Activated CD8-positive, alpha-beta T cell treated with anti-CD3 and anti-CD28 coated beads for 36 hours (primary cell): ENCODE data around the gene CA10. TPM values are rescaled to one million over a fixed set of nuclear protein-coding genes. Genes with fewer than 3 reads are reported as not detected.

ENCODE experiments used
- ATAC-seq: fragments of 200-7000 bp; cut with Tn5 transposase; one replicate; pipeline ENCODE4 v1.10.0; 2021; ENCODE audit warnings: mild to moderate bottlenecking, moderate library complexity
- CTCF ChIA-PET: fragments of 350-600 bp; sonication (Branson Sonifier 250); formaldehyde crosslinking; loops from one replicate; lab custom pipeline; 2021; ENCODE audit warnings: antibody characterized with exemption; lab: Charles Lee
- POLR2A ChIA-PET: fragments of 350-600 bp; sonication (Branson Sonifier 250); formaldehyde crosslinking; loops from one replicate; lab custom pipeline; 2021; ENCODE audit warnings: antibody characterized with exemption; lab: Charles Lee
- DNase-seq: peaks from one replicate; pipeline ENCODE4 v3.0.0-alpha.2; 2020
- H3K27ac Mint-ChIP-seq: one replicate; pipeline ENCODE4 v1.8.0; 2021; ENCODE audit warnings: mild to moderate bottlenecking, mixed read lengths
- H3K27me3 Mint-ChIP-seq: one replicate; pipeline ENCODE4 v1.8.0; 2021; ENCODE audit warnings: mixed read lengths
- H3K36me3 Mint-ChIP-seq: one replicate; pipeline ENCODE4 v1.8.0; 2021; ENCODE audit warnings: low read depth, mixed read lengths
- H3K4me1 Mint-ChIP-seq: one replicate; pipeline ENCODE4 v1.8.0; 2021; ENCODE audit warnings: low read depth, mixed read lengths
- H3K4me3 Mint-ChIP-seq: one replicate; pipeline ENCODE4 v1.8.0; 2021; ENCODE audit warnings: mild to moderate bottlenecking, moderate library complexity, mixed read lengths
- H3K9me3 Mint-ChIP-seq: one replicate; pipeline ENCODE4 v1.8.0; 2021; ENCODE audit warnings: mixed read lengths
- CTCF ChIP-seq: fragments of 200-600 bp; IDR thresholded peaks from one replicate; pipeline ENCODE4 v1.8.0; 2022; ENCODE audit warnings: antibody characterized with exemption, mild to moderate bottlenecking
- intact Hi-C: fragments of 100-400 bp; cut with micrococcal nuclease; formaldehyde crosslinking; loops from one replicate; pipeline ENCODE4 v1.10.0; 2022
- total RNA-seq, 2 experiments: library from RNA; stranded (reverse); gene quantifications; one replicate each; pipeline ENCODE4 v1.2.3, GENCODE V29; 2021

The CA10 gene
- total RNA-seq, 2 experiments from 2014 or later, result not detected

- no peak for ATAC-seq
- H3K36me3 Mint-ChIP-seq, result no peaks in the 10 kb centered on the region
Measured at GRCh38 chr17:51657224-51657623, 501.3 kb downstream of the CA10 start.

GRCh38 chr17:51653878-51654277 is 504.6 kb downstream of the CA10 start:
- Mint-ChIP-seq H3K36me3 (no peaks in the 10 kb centered on the region), H3K4me3 (no peak overlapping the region), H3K27me3 (peaks cover 8% of the 10 kb centered on the region), H3K4me1 (no peaks in the 10 kb centered on the region), H3K9me3 (no peaks in the 10 kb centered on the region), H3K27ac (no peak overlapping the region)
- no peak for ATAC-seq
- POLR2A ChIA-PET, result no interaction called here
- DNase-seq, result no peak
- CTCF ChIA-PET, result no interaction called here
- intact Hi-C loops, result no loop called here
- TF ChIP-seq CTCF, result no peak

More at GRCh38 chr17:51657224-51657623, 501.3 kb downstream of the CA10 start:
- no peak for DNase-seq
- H3K9me3 Mint-ChIP-seq, result no peaks in the 10 kb centered on the region
- H3K27me3 Mint-ChIP-seq, result peaks cover 8% of the 10 kb centered on the region
- H3K4me1 Mint-ChIP-seq, result no peaks in the 10 kb centered on the region
- TF ChIP-seq CTCF, result no peak
- H3K4me3 Mint-ChIP-seq, result no peak overlapping the region
- no peak overlapping the region for H3K27ac Mint-ChIP-seq
- ChIA-PET POLR2A (no interaction called here), CTCF (no interaction called here)
- intact Hi-C loops, result no loop called here

GRCh38 chr17:51652529-51652928 is 506.0 kb downstream of the CA10 start:
- POLR2A ChIA-PET, result interaction anchor here (0.6 kb wide), 1 partner anchor 423 kb away, joined by 3 read pairs; no protein-coding TSS in a partner anchor
- peaks cover 6% of the 10 kb centered on the region for H3K27me3 Mint-ChIP-seq
- ATAC-seq, result no peak
- H3K36me3 Mint-ChIP-seq, result no peaks in the 10 kb centered on the region
- H3K27ac Mint-ChIP-seq, result no peak overlapping the region
- no peak overlapping the region for H3K4me3 Mint-ChIP-seq
- no peak for TF ChIP-seq CTCF
- DNase-seq, result no peak
- CTCF ChIA-PET, result no interaction called here
- H3K4me1 Mint-ChIP-seq, result no peaks in the 10 kb centered on the region
- H3K9me3 Mint-ChIP-seq, result no peaks in the 10 kb centered on the region
- intact Hi-C loops, result no loop called here

- Mint-ChIP-seq H3K36me3 (no peaks in the 10 kb centered on the region), H3K27ac (no peak overlapping the region)
- CTCF ChIA-PET, result interaction anchor here (1.0 kb wide), 1 partner anchor 190 kb away, joined by 3 read pairs; no protein-coding TSS in a partner anchor
Measured at GRCh38 chr17:51651513-51652298, 506.8 kb downstream of the CA10 start.

More at GRCh38 chr17:51651513-51652298, 506.8 kb downstream of the CA10 start:
- POLR2A ChIA-PET, result no interaction called here
- Mint-ChIP-seq H3K27me3 (peaks cover 11% of the 10 kb centered on the region), H3K9me3 (no peaks in the 10 kb centered on the region), H3K4me3 (no peak overlapping the region), H3K4me1 (no peaks in the 10 kb centered on the region)
- ATAC-seq (no peak), DNase-seq (no peak)
- TF ChIP-seq CTCF, result no peak
- intact Hi-C loops, result no loop called here
